Activated CD4-positive, alpha-beta T cell treated with anti-CD3 and anti-CD28 coated beads, Interleukin-2, amount 50 U/mL, for 48 hours (primary cell): ENCODE data around the gene SMIM7.
"Not testable (repeated sequence)": the region's sequence is repeated elsewhere in the genome, so short reads cannot be mapped to it uniquely, and the experiment has no call there.

ENCODE experiments used
- DNase-seq, 2 experiments: peaks; one replicate each; pipeline ENCODE4 v3.0.0-alpha.2; 2020

The SMIM7 gene

DNA sequence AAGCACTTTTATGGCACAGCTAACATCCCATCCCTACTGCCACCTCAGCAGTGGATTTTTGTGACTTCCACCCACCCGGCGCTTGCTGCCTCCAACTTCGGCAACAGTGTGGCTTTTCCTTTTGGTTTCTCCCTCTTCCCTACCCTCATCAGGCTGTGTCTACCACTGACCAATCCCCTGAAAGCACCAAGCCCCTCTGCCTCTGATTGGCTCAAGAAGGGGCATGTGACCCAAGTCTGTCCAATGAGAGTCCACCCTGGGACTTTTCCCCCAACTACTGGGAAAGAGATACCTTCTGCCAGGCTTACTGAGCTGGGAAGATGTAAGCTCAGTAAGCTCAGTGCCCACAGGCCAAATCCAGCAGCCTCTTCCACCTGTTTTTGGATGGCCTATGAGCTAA lies 5.8 kb downstream of the SMIM7 start:
- no peak for DNase-seq

- DNase-seq: no peak
Observed at GRCh38 chr19:16652854-16653253, 7.1 kb downstream of the SMIM7 start.

GRCh38 chr19:16651421-16652188 lies 8.3 kb downstream of the SMIM7 start:
- not testable (repeated sequence) for DNase-seq

DNA sequence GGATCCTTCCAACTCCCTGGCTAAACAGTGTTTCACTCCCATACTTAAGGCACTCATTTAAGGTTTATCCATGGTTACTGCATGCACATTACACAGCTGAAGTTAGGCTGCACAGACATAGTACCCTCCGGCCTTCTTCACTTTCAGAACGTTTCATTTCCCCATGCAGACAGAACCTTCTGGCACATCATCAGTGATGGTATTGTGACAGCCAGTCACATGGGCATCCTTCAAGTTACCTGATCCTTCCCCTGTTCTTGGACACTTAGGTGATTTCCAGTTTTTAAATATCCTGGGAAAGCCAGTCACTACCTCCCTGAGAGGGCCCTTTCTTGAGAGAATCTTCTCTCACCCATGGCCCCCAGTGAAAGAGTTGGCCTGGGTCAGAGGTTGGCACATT lies 9.1 kb downstream of the SMIM7 start:
- no peak for DNase-seq

GRCh38 chr19:16649734-16650133 lies 10.2 kb downstream of the SMIM7 start:
- DNase-seq: no peak

DNA sequence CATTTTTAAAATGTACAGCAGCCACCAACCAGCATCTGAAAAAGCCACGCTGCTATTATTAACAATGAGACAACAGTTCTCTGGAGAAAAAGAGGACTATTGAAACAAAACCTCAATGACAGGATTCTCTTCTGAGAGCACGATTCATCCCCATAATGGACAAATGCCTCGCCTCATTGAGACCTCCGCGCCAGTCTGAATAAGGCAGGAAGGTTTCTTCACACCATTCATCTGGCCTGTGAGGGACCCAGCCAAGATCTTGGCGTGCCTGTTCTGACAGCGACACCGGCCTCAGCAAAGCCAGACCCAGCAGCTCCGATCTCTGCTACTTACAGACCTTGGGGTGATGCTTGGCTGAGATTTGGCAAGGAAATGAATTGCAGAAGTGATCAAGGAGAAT lies 14.8 kb downstream of the SMIM7 start:
- no peak for DNase-seq

GRCh38 chr19:16641695-16642094 lies 18.2 kb downstream of the SMIM7 start:
- DNase-seq: no peak

- DNase-seq: no peak
Observed at GRCh38 chr19:16640951-16641350, 19.0 kb downstream of the SMIM7 start.

DNA sequence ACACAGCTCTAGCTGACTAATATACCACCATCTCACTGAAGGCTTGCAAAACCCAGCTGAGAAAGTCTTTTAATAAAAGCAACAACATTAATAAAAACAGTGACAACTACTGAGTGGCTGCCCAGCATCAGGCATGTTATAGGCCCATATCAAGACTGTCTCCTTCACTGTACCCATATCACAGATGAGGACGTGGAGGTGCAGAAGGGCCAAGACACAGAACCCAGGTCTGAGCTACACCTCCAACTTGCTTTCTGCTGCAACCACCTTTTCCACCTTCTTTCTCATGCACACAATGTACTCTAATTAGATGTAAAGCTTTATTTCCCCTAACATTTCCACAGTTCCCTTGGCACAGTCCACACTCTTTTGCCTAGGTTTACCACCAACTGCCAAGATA lies 21.3 kb downstream of the SMIM7 start:
- DNase-seq: no peak

GRCh38 chr19:16637535-16637934 lies 22.4 kb downstream of the SMIM7 start:
- no peak for DNase-seq

DNA sequence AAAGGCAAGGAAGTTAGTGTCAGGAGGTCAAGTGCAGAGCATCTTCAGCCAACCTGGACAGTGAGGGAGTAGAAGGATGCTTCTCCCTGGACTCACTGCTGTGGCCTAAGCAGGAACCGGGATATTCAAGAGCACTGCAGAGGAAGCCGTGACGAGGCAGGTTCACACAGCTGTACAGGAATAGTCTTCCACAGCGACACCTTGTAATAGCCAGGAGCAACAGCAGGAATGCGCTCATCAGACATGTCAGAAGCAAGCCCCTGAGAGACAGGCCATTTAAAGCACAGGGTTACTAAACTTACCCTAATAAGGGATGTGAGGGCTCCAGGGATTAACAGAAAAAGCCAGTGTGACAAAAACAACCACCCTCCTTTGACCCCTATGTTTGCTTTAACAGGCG lies 28.5 kb downstream of the SMIM7 start:
- DNase-seq: no peak

- peak in 1 of 2 experiments; percentile 13 for DNase-seq
Observed at GRCh38 chr19:16628984-16629691, 30.8 kb downstream of the SMIM7 start.

DNA sequence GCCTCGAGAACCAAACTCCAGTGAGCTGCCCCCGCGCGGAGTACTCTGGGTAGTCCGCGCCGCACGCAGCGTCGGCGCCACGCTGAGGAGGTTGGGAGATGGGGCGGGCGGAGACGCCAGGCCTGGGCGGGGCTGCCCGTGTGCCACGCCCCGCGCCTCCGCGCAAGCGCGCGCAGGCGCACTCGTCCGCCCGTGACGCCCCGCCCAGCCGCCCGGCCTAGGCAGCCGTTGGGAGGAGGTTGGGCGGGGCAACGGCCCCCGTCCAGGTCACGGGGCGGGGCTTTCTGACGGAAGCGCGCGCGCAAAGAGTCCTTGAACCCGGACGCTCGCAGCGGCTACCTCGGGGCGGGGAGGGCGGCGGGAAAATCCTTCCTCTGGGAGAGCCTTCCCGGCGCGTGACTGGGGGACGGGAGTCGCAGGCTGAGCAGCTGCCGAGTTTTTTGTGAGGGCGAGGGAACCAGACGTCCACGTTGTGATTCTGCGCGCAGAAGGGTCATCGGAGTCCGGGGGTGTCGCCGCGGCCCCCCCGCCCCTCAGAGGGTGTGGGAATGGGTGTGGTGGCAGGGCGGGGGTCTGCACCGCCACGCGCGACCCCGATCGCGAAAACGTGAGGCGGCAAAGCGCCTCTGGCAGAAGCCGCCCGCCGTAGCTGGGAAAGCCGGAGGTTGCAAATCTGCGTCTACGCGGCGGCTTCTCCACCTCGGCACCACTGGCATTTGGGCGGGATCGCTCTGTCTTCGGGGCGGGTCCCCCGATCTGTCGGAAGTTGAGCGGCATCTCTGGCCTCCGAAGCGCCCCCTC lies 31.6 kb downstream of the SMIM7 start, which contains the start of gene MED26:
MED26 (minus strand) TSS at position 22 of the 801 bp plus-strand sequence. CDS start 261 bp downstream, outside the sequence.
- peak; percentile 96 for DNase-seq

- DNase-seq: no peak
Observed at GRCh38 chr19:16627928-16628182, 32.1 kb downstream of the SMIM7 start.

GRCh38 chr19:16627193-16627927 lies 32.6 kb downstream of the SMIM7 start:
- DNase-seq: peak; percentile 9 to 16

DNA sequence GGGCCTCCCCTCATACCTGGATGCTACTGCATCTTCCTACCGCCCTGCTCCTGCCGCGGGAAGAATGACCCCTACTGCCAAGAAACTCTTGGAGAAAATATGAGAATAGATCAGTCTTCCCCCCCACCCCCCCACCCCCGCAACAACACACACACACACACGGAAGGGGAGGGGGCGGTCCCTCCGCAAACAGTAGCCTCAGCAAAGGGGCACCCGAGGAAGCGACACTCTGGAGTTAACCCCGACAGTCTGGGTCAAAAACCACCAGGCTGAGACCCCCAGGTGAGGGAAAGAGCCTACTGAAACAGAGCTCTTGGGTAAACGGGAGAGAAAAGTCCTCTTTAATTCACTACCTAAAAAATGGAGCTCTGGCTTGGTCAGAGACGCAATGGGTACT lies 33.1 kb downstream of the SMIM7 start:
- peak; percentile 19 to 26 for DNase-seq

GRCh38 chr19:16625163-16625958 lies 34.6 kb downstream of the SMIM7 start:
- no peak for DNase-seq

DNA sequence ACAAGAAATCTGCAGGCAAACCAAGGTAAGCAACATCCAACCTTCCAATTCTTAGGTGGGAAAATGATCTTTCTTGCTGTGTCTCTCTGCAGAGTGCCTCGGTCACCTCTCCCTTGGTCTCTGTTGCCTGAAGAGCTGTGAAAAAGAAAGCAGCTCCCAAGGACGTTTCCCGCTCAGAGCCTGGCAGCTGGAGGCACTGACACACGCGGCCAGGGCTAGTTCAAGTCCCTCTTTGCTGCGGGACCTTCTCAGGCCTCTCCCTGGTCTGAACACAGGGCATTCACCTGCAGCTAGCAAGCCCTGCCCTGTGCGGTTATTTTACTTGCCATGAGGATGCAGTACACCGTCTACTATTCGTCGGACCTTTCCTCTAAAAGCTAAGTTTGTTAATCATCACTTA lies 35.7 kb downstream of the SMIM7 start:
- DNase-seq: no peak

GRCh38 chr19:16623576-16623975 lies 36.4 kb downstream of the SMIM7 start:
- DNase-seq: no peak

DNA sequence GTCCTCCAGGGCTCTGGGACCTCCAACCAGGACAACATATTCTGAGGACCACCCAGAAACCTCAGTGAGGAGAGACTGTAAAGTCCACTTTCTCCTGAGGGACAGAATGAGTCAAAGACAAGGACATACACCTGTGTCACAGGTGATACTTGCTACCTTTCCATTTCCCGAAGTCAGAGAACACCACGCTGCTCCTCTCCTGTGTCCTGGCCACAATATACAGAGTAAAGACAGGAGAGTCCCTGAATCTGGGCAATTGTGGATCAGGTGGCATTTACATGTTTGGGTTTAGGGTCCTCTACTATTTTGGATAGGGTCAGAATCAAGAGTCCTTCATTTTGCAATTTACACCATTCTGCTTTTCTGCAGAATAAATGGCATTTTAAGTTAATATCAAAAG lies 36.9 kb downstream of the SMIM7 start:
- no peak for DNase-seq

GRCh38 chr19:16621165-16621800 lies 38.7 kb downstream of the SMIM7 start:
- DNase-seq: no peak

DNA sequence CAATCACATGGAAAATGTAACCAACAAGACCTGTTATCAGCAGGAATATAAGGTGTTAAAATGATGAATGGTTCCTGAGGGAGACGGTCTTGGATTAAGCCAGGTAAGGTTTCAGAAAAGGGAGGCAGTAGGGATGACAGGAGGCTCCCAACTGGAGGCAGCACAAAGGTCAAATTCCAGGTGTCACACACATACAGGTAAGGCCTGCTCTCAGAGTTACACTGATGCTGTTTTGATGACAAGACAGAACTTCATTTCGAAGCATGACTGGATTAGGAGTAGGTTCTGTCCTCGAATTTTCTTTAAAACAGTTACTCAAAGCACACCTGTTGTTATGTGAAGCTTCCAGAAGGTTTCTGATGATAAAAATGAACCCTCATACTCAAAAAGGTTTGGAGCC lies 39.4 kb downstream of the SMIM7 start:
- no peak for DNase-seq
